ENCODE measurements around the gene YRDC.
A peak's percentile ranks its signal among the peaks of the same experiment; 100 is the strongest.

YRDC gene

DNA sequence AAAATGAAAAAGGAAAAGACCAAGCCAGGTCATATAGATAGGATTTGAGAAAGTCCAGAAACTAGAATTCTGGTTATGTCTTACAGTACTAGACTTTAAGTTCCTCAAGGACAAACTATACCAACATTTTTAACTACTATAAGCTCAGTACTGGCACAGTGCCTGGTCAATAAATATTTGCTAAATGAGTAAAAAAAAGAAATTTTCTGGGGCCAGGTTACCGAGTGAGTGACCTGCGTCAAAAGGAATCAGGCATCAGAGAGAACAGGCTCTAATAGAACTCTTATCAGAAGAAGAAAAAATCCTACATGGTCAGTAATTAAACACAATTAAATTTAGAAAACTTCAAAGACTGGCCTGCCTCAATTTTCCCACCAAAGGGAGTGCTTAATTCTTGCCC lies 23.8 kb upstream of the YRDC start:
- Mint-ChIP-seq H3K36me3 (peaks cover 25% of the 10 kb centered on the region), H3K27me3 (no peaks in the 10 kb centered on the region), H3K27ac (no peak overlapping the region), H3K9me3 (no peaks in the 10 kb centered on the region), H3K4me3 (no peak overlapping the region), H3K4me1 (no peaks in the 10 kb centered on the region)

DNA sequence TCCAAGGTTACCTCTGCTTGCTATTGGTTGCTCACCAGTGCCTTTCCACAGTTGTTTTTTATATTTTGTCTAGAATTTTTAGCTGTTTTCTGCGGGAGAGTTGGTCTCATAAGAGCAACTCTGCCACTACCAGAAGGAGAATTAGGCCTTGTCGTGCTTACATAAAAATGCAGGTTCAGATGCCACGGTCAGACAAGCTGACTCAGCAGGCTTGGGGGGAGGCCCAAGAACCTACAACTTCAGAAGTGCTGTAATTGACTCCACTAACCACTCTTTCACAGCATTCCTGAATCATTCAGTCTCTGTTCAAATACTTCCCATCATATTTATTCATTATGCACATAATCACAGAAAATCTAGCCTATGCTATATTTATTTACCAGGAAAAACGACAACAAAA lies 23.1 kb upstream of the YRDC start:
- H3K4me3 Mint-ChIP-seq, result no peak overlapping the region
- H3K27ac Mint-ChIP-seq, result no peak overlapping the region
- no peaks in the 10 kb centered on the region for H3K4me1 Mint-ChIP-seq
- no peaks in the 10 kb centered on the region for H3K9me3 Mint-ChIP-seq
- no peaks in the 10 kb centered on the region for H3K27me3 Mint-ChIP-seq
- H3K36me3 Mint-ChIP-seq, result peaks cover 25% of the 10 kb centered on the region

DNA sequence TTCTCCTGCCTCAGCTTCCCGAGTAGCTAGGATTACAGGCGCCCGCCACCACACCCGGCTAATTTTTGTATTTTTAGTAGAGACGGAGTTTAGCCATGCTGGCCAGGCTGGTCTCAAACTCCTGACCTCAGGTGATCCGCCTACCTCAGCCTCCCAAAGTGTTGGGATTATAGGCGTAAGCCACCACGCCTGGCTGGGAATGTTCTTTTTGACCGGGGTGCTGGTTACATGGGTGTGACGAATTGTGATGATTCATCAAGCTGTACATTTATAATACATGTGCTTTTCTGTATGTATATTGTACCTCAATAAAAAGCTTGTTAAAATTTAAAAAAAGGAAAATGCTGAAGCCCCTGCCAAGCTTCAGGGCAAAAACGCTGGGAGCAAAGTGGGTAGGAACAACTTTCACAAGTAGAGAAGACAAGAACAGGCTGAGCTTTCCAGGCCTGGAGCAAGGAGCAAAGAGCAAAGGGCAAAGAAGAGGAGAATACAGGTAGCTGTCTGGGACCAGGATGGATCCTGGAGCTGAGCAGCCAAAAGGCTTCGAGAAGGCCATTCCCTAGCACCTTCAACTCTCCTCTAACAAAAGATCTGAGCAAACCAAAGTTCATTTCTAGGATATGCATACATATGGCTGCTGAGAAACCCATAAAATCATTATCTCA lies 20.5 kb upstream of the YRDC start:
- no peaks in the 10 kb centered on the region for H3K27me3 Mint-ChIP-seq
- H3K36me3 Mint-ChIP-seq, result peaks cover 21% of the 10 kb centered on the region
- no peaks in the 10 kb centered on the region for H3K9me3 Mint-ChIP-seq
- H3K4me1 Mint-ChIP-seq, result peaks cover 9% of the 10 kb centered on the region
- no peak overlapping the region for H3K4me3 Mint-ChIP-seq
- no peak overlapping the region for H3K27ac Mint-ChIP-seq

DNA sequence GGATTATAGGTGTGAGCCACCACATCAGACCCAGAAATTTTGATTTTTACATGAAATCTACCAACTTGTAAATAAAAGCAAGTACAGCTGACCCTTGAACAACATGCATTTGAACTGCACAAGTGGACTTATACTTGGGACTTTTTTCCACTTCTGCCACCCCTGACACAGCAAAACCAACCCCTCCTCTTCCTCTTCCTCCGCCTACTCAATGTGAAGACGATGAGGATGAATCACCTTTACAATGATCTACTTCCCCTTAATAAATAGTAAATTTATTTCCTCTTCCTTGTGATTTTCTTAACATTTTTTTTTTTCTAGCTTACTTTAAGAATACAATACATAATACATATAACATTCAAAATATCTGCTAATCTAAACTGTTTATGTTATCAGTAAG lies 17.5 kb upstream of the YRDC start:
- Mint-ChIP-seq H3K9me3 (no peaks in the 10 kb centered on the region), H3K4me3 (no peak overlapping the region), H3K4me1 (peaks cover 16% of the 10 kb centered on the region), H3K27me3 (no peaks in the 10 kb centered on the region), H3K36me3 (peaks cover 17% of the 10 kb centered on the region), H3K27ac (peak overlapping the region; percentile 72)

DNA sequence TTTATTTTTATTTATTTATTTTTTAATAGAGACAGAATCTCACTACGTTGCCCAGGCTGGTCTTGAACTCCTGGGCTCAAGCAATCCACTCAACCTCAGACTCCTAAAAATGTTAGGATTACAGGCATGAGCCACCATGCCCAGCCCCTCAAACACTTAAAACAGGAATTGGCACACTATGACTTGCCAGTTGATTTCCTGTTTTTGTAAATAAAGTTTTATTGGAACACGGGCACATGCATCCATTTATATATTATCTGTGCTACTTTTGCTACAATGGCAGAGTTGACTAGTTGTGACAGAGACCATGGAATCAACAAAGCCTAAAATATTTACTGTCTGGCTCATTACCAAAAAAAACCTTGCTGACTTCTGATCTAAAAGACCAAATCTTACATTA lies 16.0 kb upstream of the YRDC start:
- H3K4me3 Mint-ChIP-seq, result no peak overlapping the region
- H3K36me3 Mint-ChIP-seq, result peaks cover 19% of the 10 kb centered on the region
- peaks cover 16% of the 10 kb centered on the region for H3K4me1 Mint-ChIP-seq
- H3K9me3 Mint-ChIP-seq, result no peaks in the 10 kb centered on the region
- H3K27me3 Mint-ChIP-seq, result no peaks in the 10 kb centered on the region
- no peak overlapping the region for H3K27ac Mint-ChIP-seq

DNA sequence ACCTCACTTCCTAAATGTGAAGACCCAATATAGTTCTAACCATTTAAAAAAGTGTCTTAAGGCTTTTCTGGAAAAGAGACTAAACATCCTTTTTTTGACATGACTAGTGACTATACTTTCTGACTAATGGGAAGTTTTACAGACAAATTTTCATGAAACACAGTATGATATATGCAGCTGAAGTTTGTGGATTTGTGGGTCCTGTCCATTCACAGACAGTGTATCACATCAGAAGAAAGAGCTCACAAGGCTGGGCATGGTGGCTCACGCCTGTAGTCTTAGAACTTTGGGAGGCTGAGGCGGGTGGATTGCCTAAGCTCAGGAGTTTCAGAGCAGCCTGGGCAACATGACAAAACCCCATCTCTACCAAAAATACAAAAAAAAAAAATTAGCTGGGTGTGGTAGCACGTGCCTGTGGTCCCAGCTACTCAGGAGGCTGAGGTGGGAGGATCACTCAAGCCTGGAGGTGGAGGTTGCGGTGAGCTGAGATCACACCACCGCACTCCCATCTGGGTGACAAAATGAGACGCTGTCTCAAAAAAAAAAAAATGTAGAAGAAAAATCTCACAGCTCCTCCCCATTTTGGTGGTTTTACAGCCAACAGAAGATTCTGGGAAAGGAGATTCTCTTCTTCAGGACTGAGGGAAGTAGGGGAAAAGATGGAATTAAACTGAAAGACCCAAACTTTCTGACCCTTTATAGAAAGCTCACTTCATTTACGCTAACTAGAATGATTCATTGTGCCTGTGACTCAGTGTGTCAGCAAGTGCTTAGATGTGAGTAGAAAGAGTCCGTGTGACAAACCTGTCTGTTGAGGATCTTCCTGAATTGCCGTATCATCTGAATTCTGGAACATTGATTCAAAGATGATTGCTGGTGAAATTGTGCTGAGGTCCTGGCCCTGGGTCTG lies 15.2 kb upstream of the YRDC start:
- Mint-ChIP-seq H3K4me3 (peak overlapping the region; percentile 47), H3K9me3 (no peaks in the 10 kb centered on the region), H3K27ac (peak overlapping the region; percentile 81), H3K4me1 (peaks cover 16% of the 10 kb centered on the region), H3K27me3 (no peaks in the 10 kb centered on the region), H3K36me3 (peaks cover 17% of the 10 kb centered on the region)

DNA sequence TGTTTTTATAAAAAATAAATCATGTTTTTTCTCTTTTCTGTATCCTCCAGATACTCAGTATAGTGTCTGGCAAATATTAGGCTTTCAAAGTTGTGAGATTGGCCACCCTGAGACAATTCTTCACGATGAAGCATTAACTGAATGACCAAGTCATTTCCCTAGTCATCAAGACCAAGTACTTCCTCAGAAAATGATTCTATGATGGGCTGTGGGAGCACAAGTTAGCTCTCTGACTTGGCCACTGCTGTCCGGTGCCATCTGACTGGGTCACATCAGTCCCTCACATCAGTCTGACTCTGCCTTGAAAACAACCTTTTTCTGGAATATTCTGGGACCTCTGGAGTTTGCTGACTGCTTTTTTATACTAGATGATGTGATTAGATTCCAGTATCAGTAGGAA lies 13.5 kb upstream of the YRDC start:
- Mint-ChIP-seq H3K9me3 (no peaks in the 10 kb centered on the region), H3K4me1 (peaks cover 16% of the 10 kb centered on the region), H3K27me3 (no peaks in the 10 kb centered on the region), H3K4me3 (no peak overlapping the region), H3K36me3 (peaks cover 15% of the 10 kb centered on the region), H3K27ac (no peak overlapping the region)

DNA sequence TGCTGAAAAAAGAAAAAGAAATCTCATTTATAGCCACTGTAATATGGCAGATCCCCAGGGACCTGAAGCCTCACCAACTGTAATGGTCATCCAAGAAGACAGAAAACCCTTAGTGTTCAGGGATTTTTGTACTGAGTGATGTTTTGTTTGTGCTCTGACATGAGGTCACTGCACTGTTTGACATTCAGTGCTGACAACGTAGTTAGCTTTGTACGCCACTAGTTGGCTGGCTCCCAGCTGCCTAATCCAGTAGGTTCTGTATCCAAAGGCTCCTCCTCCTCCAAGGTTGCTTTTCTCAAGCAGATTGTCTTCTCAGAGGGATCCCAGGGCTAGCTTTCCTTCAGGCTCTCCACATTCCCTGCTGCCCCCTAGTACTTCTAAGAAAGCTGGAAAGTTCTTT lies 9.5 kb upstream of the YRDC start:
- Mint-ChIP-seq H3K36me3 (peaks cover 11% of the 10 kb centered on the region), H3K9me3 (no peaks in the 10 kb centered on the region), H3K4me3 (no peak overlapping the region), H3K4me1 (peaks cover 7% of the 10 kb centered on the region), H3K27ac (no peak overlapping the region), H3K27me3 (no peaks in the 10 kb centered on the region)

DNA sequence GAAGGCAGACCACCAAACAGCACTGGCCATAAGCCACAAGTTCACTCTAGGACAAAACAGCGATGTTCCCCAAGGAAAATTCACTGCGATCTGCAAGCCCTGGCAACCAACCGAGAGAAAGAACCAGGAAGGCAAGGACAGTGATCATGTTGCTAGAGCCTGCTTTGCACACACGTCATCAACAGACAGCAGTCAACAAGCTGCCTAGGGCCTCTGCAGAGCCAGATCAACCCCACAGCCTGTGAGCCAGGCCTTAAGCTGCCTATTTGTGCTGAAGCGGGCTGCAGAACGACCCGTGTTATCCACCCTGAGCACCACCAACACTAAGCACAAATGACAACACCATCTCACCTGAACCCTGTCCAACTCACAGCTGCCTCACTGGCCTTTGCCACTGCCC lies 6.2 kb upstream of the YRDC start:
- Mint-ChIP-seq H3K27me3 (no peaks in the 10 kb centered on the region), H3K4me3 (no peak overlapping the region), H3K27ac (no peak overlapping the region), H3K4me1 (peaks cover 23% of the 10 kb centered on the region), H3K36me3 (peaks cover 4% of the 10 kb centered on the region), H3K9me3 (no peaks in the 10 kb centered on the region)

DNA sequence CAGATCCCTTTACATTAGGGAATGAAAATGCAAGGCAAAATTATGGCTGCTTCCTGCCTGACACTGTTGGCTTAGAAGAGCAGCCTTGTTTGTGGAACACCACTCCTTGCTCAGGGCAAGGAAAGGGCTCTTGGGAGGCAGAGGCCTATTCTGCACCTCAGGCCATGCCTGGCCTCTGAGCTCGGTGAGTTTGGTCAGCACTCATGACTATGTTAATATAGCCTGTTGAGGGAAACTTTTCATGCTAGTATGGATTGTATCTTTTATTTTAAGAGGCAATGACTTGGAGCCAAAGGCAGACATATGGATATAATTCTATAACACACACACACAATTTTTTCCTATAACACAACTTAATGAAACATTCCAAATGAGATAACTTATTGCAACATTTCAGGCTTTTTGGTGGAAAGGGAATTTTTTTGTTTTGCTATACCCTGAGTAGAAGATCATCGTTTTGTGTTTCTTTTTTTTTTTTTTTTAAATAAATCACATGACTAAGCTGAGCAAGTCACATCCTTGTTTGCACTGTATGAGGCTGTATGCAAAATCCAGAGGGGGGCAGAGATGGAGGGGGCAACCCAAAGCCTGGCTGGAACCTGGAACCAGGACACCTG lies 5.6 kb upstream of the YRDC start:
- no peaks in the 10 kb centered on the region for H3K9me3 Mint-ChIP-seq

DNA sequence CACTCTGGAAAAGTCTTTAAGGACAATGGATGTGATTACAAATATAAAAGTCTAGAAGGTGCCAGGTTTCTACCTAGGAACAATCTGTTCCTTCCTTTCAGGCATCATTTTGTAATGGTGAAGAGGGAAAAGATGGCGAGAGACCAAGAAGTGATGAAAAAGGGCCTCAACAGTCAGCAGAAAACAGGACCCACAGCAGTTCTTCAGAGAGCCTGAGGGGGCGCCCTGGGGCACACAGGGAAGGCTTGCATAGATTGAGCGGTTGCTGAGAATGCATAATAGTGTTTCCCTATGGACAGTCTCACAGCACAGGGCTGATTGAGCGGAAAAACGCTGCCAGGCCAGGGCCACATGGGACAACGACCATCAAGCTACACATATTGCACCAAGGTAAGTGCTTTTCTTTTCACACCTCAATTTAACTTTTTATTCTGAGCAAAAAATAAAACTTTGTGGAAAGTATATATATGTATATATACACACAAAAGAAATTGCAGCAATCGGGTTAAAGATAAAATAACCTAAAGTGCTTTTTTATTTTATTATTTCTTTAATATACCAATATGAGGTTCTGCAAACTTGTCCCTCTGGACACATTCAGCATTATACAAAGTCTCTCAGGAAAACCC lies 3.1 kb upstream of the YRDC start:
- Mint-ChIP-seq H3K9me3 (no peaks in the 10 kb centered on the region), H3K36me3 (peaks cover 4% of the 10 kb centered on the region), H3K27ac (peak overlapping the region; percentile 46), H3K4me1 (peaks cover 30% of the 10 kb centered on the region), H3K27me3 (no peaks in the 10 kb centered on the region), H3K4me3 (peak overlapping the region; percentile 19)

More for the DNA sequence above, 5.6 kb upstream of the YRDC start:
- no peak overlapping the region for H3K27ac Mint-ChIP-seq
- H3K4me1 Mint-ChIP-seq, result peaks cover 27% of the 10 kb centered on the region
- peaks cover 4% of the 10 kb centered on the region for H3K36me3 Mint-ChIP-seq
- no peaks in the 10 kb centered on the region for H3K27me3 Mint-ChIP-seq
- H3K4me3 Mint-ChIP-seq, result no peak overlapping the region

DNA sequence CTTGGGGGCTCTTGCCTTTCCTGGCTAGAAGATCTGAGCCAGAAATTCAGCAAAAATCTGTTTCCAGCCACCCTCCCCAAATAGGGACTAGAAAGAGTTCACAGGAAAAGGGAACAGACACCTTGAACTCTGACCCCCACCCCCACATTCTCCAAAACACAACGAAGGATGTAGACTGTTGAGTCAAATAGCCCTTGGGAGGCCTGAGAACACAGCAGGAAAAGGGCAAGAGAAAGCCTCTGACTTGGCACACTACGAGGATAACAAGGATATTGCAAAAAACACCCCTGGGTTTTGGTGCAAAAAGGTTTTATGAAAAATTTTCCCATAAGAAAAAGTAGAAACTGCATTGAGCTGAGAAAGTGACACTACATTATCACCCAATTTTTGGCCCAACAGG lies 1.9 kb upstream of the YRDC start:
- no peak overlapping the region for H3K27ac Mint-ChIP-seq
- H3K36me3 Mint-ChIP-seq, result peaks cover 7% of the 10 kb centered on the region
- peaks cover 35% of the 10 kb centered on the region for H3K4me1 Mint-ChIP-seq
- H3K27me3 Mint-ChIP-seq, result no peaks in the 10 kb centered on the region
- no peak overlapping the region for H3K4me3 Mint-ChIP-seq
- H3K9me3 Mint-ChIP-seq, result no peaks in the 10 kb centered on the region

DNA sequence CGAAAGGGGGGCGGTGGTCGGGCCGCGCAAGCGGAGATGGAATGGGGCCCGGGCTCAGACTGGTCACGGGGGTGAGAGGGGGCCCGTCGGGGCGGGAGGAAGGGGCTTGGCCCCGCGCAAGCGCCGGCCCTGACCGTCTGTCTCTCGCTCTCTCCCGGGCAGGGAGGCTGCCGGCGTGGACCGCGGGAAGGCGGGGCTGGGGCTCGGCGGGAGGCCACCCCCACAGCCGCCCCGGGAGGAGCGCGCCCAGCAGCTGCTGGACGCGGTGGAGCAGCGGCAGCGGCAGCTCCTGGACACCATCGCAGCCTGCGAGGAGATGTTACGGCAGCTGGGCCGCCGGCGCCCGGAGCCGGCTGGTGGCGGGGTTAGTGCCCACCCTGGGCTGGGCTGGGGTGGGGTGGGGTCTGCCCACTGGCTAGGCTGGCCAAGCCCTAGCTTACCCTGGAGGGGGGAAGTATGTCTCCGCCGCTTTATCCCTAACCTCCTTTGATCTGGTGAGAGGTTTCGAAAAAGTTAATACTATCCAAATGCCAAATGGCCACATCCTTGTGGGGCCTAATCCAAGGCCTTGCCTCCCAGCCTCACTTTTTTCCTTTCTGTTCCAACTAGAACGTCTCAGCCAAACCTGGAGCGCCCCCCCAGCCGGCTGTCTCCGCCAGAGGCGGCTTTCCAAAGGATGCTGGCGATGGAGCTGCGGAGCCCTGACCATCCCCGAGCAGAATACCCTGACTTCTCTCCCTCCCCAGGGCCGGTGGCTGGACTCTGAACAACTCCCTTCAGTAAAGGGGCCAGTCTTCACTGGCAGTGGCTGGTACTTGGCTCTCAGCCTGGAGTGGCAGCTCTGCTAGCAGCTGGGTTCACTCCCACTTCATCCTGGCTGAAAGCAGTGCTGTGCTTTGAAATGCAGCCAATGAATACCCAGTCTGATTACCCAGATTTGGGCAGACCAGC lies 636 bp upstream of the YRDC start:
- no peaks in the 10 kb centered on the region for H3K9me3 Mint-ChIP-seq
- peaks cover 11% of the 10 kb centered on the region for H3K36me3 Mint-ChIP-seq

DNA sequence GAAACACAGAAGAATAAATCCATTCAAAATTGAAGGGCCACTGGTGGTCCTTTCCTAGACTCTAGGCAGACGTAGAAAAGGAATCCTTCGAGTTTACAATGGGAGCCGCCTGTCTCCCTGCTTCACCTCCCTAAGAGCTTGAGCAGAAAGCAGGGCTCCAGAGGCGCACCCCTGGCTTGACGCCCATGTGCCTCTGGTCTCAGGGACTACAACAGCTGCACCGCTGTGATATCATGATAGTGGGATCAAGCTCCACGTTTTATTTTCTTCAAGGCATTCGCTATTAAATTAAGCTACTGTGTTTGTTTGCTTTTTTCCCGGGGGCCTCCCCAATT lies 821 bp downstream of the YRDC start:
- Mint-ChIP-seq H3K4me1 (peaks cover 38% of the 10 kb centered on the region), H3K27ac (peak overlapping the region; percentile 72), H3K27me3 (no peaks in the 10 kb centered on the region), H3K9me3 (no peaks in the 10 kb centered on the region), H3K4me3 (peak overlapping the region; percentile 91), H3K36me3 (peaks cover 18% of the 10 kb centered on the region)

More for the DNA sequence above, 636 bp upstream of the YRDC start:
- Mint-ChIP-seq H3K4me1 (peaks cover 41% of the 10 kb centered on the region), H3K27ac (peak overlapping the region; percentile 90), H3K27me3 (no peaks in the 10 kb centered on the region), H3K4me3 (peak overlapping the region; percentile 96)

DNA sequence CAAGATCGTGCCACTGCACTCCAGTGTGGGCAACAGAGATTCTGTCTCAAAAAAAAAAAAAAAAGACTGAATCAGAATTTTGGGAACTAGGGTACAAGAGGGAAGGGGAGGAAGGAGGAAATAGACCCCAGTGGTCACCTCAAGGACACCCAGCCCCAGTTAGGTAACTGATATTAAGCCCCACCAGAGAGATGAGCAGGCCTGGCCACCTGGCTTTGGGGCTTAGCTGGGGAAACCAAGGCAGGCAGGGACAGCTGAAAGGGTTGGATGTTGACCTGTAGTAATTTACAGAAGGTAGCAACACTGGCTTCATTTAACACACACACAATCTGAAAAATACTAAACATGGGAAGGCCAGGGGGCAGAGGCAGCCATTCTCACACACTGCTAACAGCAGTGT lies 5.6 kb downstream of the YRDC start:
- Mint-ChIP-seq H3K4me1 (peaks cover 15% of the 10 kb centered on the region), H3K36me3 (peaks cover 30% of the 10 kb centered on the region), H3K9me3 (no peaks in the 10 kb centered on the region), H3K4me3 (no peak overlapping the region), H3K27me3 (no peaks in the 10 kb centered on the region), H3K27ac (no peak overlapping the region)
